ENCODE results near the gene SRCAP.

DNA sequence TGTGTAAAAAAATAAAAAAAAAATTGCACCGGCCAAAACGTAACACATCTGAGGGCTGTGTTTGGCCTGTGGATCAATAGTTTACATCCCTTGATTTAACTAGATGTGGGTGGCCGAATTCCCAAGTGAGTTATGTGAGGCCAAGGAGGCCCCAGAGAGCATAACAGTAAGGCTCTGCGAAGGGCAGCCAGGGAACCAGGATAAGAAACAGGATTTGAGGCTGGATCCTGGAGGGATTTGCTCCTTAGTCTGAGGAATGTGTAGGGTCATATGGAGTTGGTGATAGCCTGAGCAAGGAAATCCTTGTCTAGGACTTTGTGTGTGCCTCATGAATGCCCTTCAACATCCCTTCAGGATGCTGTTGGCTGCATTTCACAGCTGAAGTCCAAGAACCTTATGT, 51.2 kb downstream of the SRCAP start:
- no peak for TF ChIP-seq NFIC (IDR thresholded peaks at IDR 0.05)
- no peak for TF ChIP-seq FOXM1 (IDR thresholded peaks at IDR 0.05; ENCODE audit: borderline replicate concordance, low read depth)
- no peak for TF ChIP-seq YY1 (IDR thresholded peaks at IDR 0.05; ENCODE audit: low read depth)
- TF ChIP-seq TAF1 (IDR thresholded peaks at IDR 0.05; ENCODE audit: low read depth) = no peak
- TF ChIP-seq EP300 (IDR thresholded peaks at IDR 0.05; ENCODE audit: borderline replicate concordance) = no peak
- TF ChIP-seq TEAD4 (IDR thresholded peaks at IDR 0.05) = no peak
- no peak for TF ChIP-seq RAD21 (IDR thresholded peaks at IDR 0.05; ENCODE audit: low read depth)
- TF ChIP-seq, protein P1, sequence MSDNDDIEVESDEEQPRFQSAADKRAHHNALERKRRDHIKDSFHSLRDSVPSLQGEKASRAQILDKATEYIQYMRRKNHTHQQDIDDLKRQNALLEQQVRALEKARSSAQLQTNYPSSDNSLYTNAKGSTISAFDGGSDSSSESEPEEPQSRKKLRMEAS (IDR thresholded peaks at IDR 0.05) = no peak
- no peak for TF ChIP-seq ZBTB7A (IDR thresholded peaks at IDR 0.05; ENCODE audit: low read depth)
- TF ChIP-seq CEBPB (IDR thresholded peaks at IDR 0.05) = no peak

Data from Ishikawa (cell line).